Measurements from ENCODE around the gene TPGS2.
"Not testable (repeated sequence)": the region's sequence is repeated elsewhere in the genome, so short reads cannot be mapped to it uniquely, and the experiment has no call there.

Gene TPGS2, protein sequence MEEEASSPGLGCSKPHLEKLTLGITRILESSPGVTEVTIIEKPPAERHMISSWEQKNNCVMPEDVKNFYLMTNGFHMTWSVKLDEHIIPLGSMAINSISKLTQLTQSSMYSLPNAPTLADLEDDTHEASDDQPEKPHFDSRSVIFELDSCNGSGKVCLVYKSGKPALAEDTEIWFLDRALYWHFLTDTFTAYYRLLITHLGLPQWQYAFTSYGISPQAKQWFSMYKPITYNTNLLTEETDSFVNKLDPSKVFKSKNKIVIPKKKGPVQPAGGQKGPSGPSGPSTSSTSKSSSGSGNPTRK

DNA sequence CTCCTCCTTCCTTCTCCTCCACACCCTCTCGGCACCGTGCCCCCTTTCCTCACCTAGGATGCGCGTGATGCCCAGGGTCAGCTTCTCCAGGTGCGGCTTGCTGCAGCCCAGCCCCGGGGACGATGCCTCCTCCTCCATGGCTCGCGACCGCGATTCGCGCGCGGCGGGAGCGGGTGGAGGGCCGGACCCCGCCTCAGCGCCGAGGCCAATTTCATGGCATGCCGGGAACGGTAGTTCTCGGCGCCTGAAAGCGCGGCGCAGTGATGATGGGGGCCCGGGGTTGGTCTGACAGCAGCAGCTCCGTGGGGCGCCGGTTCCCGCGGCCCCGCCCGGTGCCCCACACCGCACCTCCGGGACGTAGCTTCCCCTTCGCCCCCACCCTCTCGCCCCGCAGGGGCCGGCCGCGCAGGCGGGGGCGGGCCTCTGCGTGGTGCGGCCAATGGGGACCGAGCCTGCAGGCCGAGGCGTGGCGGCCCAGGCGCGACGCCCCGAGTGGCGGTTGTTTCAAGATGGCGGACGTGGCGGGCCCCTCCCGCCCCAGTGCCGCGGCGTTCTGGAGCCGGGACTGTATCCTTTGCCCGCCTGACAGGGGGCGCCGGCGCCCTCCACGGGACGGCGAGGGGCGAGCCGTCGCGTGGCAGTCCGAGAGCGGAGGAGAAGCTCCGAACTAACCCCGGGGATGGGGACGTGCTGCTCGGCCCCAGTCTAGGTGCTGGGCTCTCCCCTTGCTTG is at the start of gene TPGS2, which contains the start of gene KIAA1328:
Gene TPGS2 (minus strand): TSS at position 373 of the 732 bp plus-strand sequence. CDS start 235 bp downstream, at position 138.
Gene KIAA1328 (plus strand): TSS at position 498 of the 732 bp plus-strand sequence. CDS start 12 bp downstream, at position 510.
- in situ Hi-C loops (cut with MboI; ENCODE audit: low sequenced_read_pairs), result no loop called here

DNA sequence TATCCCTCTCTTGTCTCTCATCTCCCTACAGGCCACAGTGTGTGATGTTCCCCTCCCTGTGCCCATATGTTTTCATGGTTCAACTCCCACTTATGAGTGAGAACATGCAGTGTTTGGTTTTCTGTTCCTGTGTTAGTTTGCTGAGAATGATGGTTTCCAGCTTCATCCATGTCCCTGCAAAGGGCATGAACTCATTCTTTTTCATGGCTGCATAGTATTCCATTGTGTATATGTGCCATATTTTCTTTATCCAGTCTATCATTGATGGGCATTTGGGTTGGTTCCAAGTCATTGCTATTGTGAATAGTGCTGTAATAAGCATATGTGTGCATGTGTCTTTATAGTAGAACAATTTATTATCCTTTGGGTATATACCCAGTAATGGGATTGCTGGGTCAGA is 45.0 kb upstream of the TPGS2 start:
- in situ Hi-C loops (cut with MboI; ENCODE audit: low sequenced_read_pairs), result not testable (repeated sequence)

DNA sequence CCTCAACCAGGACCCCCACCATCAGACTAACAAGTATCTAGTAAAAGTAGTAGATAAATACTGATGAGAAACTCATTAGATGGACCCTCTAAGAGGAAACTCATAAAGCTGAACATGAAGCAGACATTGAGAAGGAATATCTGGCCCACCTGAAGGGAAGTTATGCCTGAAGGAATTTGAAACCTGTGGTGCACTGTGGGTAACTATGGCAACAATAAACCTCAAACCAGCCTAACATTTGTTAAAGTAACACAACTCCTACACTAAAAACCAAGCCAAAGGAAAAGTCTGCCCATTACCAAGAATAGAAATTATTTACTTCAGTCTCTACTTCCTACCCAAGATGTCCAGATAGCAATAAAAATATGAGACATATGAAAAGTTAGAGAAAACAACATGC is 43.5 kb upstream of the TPGS2 start:
- in situ Hi-C loops (cut with MboI; ENCODE audit: low sequenced_read_pairs), result no loop called here

DNA sequence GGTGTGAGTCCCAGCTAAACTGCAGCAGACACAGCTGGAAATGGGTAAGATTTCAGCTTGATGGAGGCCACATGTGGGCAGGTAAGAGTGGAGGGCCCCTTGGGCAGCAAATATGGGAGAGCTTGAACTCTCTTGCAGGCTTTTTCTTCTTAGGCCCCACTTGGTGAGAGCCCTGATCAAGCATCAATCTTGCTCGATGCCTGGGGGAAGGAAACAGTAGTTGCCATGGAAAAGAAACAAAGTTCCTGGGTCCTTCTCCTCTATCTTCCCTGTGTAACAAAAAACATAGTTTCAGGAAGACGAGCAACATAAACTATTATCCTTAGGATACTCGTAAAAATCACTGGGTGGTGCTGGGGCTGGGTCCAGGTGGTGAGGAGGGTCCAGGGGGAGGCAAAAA is 43.0 kb upstream of the TPGS2 start:
- in situ Hi-C loops (cut with MboI; ENCODE audit: low sequenced_read_pairs), result no loop called here

DNA sequence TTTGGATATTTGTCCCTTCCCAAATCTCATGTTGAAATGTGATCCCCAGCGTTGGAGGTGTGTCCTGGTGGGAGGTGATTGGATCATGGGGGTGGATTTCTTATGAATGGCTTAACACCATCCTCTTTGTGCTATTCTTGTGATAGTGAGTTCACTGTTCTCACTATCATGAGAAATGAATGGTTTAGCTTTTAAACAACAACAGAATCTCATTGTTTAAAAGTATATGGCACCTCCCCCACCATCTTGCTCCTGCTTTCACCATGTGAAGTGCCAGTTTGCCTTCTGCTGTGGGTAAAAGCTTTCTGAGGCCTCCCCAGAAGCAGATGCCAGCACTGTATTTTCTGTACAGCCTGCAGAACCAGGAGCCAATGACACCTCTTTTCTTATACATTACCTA is 38.3 kb upstream of the TPGS2 start:
- in situ Hi-C loops (cut with MboI; ENCODE audit: low sequenced_read_pairs), result no loop called here

DNA sequence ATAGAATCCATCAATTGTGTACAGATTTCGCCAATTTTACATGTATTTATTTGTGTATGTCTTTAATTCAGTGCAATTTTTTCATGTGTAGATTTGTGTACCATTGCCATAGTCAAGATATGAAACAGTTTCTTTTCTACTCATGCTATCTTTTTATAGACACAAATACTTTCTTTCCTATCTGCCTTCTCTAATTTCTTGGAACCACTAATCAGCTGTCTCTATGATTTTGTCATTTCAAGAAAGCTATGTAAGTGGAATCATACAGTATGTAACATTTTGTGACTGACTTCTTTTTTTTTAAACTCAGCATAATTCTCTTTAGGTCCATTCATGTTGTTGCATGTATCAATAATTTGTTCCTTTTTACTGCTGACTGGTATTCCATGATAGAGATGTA is 33.4 kb upstream of the TPGS2 start:
- in situ Hi-C loops (cut with MboI; ENCODE audit: low sequenced_read_pairs), result no loop called here

DNA sequence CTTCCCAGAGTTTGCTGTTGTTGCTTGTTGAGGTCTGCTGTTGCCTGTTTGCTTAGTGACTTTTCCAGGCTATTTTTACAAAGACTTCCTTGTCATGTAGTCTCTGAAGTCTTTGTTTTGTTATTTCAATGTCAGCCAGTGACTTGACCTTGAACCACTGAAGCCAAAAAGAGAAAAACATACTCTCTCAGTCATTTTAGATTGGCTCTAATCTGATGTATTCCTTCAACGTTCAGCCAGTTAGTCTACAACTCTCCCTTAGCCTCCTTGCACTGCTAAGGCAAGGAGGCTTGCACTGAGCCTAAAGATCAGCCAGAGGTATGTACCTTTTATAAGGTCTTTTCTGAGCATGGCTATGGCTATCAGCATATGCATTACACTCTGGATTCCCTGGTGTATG is 28.0 kb upstream of the TPGS2 start:
- in situ Hi-C loops (cut with MboI; ENCODE audit: low sequenced_read_pairs), result no loop called here

DNA sequence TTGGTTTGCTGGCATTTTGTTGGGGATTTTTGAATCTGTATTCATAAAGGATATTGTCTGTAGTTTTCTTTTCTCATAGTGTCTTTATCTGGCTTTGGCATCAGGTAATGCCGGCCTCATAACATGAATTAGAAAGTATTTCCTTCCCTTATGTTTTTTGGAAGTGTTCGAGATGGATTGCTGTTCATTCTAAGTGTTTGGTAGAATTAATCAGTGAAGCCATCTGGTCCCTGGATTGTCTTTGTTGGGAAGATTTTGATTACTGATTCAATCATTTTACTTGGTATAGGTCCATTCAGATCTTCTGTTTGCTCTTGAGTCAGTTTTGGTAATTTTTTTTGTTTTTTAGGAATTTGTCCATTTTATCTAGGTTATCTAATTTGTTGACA is 22.4 kb upstream of the TPGS2 start:
- in situ Hi-C loops (cut with MboI; ENCODE audit: low sequenced_read_pairs), result no loop called here

DNA sequence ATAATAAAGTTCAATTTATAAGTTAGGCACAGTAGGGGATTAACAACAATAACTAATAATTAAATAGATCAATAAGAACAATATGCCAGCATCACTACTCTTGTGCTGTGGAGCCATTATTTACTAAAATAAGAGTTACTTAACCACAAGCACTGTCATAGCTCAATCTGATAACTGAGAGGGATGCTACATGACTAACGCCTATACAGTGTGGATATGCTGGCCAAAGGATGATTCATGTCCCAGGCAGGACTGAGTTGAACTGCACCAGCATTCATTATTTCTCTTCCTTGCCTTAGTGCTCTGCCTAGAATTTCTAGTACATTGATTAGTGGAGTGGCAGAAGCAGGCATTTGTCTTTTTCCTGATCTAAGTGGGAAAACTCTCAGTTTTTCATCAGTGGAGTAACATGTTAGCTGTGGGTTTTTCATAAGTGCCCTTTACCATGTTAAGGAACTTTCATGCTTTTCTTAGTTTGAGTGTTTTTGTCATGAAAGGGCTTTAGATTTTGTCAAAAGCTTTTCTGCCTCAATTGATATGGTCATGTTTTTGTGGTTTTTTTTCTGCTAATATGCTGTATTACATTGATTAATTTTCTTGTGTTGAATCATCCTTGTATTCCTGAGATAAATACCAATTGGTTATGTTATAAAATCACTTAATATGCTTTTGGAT is 21.9 kb upstream of the TPGS2 start:
- in situ Hi-C loops (cut with MboI; ENCODE audit: low sequenced_read_pairs), result no loop called here

DNA sequence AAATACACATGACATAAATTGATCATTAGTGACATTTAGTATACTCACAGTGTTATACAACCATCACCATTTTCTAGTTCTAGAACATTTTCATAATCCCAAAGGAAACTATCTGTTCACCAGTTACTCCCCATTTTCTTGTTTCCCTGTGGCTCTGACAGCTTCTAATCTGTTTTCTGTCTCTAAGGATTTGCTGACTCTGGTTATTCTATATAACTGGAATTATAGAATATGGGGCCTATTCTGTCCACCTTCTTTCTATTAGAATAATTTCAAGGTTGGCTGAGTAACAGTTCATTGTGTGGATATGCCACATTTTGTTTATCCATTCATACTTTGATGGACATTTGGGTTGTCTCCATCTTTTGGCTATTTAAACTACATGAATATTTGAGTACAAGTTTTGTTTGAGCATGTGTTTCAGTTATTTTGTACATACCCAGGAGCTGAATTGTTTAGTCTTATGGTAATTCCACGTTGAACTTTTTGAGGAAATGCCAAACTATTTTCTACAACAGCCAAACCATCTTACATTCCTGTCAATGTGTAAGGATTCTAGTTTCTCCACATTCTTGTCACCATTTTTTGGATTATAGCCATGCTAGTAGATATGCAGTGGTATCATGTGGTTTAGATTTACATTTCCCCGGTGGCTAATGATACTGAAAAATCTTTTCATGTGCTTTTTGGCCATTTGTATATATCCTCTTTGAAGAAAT is 20.6 kb upstream of the TPGS2 start:
- in situ Hi-C loops (cut with MboI; ENCODE audit: low sequenced_read_pairs), result no loop called here

DNA sequence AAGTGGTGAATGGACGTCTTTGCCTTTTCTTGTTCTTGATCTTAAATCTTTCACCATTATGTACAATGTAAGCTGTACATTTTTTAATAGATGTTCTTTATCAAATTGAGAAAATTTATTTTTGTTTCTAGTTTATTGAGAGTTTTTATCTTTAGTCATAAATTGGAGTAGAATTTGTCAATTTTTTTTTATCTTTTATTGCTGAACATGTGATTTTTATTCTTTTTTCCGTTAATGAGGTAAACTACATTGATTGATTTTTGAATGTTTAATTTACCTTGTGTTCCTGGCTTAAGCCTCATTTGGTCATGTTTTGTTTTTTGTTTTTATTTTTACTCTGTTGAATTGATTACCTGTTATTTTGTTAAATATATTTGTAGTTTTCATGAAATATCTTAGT is 19.8 kb upstream of the TPGS2 start:
- in situ Hi-C loops (cut with MboI; ENCODE audit: low sequenced_read_pairs), result no loop called here

DNA sequence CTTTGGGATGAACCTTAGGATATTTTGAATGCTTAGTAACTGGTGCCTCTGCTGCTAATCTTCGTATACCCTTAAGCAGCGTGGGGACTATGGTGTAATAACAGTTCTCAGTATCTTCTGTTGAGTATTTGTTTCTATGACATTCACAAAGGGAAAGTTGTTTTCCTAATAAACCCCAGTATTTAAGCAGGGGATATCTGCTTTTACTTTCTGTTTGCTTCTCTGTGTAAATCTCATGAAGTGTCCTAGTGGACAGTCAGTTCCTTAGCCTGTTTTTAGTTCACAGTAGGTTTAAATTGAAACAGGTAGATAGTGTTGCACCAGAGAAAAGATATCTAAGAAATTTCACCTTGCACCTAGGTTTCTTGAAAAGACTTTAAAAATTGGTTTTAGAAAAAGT is 15.0 kb upstream of the TPGS2 start:
- in situ Hi-C loops (cut with MboI; ENCODE audit: low sequenced_read_pairs), result no loop called here

DNA sequence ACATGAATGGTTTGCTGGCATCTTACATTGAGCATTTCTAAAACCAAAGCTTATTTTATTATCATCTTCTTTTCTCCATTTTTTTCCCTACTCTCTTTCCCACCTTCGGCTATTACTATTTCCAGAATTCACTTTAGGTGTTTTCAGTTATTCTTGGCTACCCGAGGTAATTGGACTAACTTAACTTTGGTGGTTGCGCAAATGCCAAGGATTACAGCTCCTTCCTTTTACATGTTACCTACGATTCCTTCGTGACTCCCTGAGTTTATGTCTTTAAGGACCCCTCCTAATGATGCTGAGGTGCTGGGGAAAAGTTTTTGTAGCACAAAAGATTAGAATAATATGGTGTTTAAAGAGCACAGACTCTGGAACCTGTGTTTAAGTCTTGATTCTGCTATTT is 14.4 kb upstream of the TPGS2 start:
- in situ Hi-C loops (cut with MboI; ENCODE audit: low sequenced_read_pairs), result no loop called here

DNA sequence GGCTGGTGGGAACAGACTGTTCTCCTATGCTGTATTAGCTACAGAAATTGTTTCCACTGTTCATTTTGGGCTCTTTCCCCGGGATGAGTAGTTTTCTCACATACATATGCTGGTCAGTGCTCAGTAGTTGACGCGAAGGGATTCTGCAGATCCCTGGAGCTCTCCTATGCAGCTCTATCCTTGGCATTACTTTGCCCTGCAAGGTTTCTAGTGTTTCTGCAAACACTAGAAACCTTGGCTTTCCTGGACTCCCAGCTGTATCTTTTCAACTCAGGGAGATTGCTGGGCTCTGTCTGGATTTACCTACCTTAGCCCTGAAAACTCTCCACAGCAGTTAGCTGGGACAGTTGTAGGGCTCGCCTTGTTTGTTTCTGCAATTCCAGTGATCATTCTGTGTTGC is 11.0 kb upstream of the TPGS2 start:
- in situ Hi-C loops (cut with MboI; ENCODE audit: low sequenced_read_pairs), result no loop called here

DNA sequence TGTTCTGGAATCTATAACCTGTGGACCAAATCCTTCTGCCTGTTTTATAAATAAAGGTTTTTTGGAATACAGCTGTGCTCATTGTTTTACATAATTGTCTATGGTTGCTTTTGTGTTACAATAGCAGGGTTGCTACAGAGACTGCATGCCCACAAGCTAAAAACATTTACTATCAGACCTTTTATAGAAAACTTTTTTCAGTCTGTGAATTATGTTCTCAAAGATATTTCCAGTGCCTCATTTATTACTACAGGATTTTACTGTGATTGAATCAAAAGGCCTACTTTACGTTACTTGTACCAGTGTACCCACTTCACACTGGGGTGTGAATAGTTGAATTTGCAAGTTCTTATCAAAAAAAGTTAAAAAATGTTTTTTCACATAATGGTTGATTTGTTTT is 7.1 kb upstream of the TPGS2 start:
- in situ Hi-C loops (cut with MboI; ENCODE audit: low sequenced_read_pairs), result no loop called here

DNA sequence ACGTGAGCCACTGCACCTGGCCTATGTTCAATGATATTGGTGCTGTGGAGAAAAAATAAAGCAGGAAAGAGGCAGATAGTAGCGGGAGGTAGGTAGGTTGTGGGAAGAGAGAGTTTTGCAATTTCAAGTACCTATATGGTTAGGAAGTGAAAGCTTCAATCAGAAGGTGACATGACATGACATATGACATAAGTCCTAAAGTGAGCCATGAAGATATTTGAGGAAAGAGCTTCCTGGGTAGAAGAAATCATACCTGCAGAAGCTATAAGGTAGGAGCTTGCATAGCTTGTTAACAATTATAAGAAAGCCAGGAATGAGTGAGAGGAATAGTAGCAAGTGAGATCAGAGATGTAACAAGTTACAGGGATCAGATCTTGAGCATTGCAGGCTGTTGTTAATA is 4.3 kb upstream of the TPGS2 start:
- in situ Hi-C loops (cut with MboI; ENCODE audit: low sequenced_read_pairs), result no loop called here

DNA sequence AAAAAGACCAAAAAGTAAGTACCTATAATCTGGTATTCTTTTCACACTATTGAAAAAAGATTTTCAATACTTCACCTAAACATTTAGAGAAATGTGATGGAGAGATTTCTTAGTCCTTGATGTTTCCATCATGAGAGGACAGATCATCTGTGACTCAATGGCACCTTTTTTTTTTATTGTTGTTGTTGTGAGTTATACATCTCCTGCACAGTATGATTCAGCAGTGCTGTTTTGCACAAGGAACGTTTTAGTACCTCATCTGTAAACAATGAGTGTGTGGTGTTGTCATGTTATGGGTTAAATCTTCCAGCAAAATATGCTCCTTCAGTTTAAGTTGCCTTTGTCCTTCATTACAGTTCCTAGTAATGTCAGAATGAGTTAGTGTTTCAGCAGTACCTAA is 2.3 kb upstream of the TPGS2 start:
- in situ Hi-C loops (cut with MboI; ENCODE audit: low sequenced_read_pairs), result no loop called here

DNA sequence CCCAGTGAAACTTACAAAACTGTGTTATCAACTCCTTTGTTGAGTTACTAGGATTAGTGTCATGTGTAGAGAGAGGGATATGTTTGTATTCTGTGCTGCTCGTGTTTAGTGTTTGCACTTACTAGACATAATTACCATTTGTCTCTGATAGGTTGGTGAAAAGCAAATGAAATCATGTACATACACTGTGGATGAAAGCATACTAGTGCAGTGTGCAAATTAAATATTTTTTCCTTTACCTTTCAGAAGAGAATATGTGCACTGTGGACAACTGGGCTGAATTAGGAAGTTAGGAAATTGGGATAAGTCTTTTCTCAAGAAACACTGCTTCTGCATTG is 1.3 kb upstream of the TPGS2 start:
- in situ Hi-C loops (cut with MboI; ENCODE audit: low sequenced_read_pairs), result no loop called here

DNA sequence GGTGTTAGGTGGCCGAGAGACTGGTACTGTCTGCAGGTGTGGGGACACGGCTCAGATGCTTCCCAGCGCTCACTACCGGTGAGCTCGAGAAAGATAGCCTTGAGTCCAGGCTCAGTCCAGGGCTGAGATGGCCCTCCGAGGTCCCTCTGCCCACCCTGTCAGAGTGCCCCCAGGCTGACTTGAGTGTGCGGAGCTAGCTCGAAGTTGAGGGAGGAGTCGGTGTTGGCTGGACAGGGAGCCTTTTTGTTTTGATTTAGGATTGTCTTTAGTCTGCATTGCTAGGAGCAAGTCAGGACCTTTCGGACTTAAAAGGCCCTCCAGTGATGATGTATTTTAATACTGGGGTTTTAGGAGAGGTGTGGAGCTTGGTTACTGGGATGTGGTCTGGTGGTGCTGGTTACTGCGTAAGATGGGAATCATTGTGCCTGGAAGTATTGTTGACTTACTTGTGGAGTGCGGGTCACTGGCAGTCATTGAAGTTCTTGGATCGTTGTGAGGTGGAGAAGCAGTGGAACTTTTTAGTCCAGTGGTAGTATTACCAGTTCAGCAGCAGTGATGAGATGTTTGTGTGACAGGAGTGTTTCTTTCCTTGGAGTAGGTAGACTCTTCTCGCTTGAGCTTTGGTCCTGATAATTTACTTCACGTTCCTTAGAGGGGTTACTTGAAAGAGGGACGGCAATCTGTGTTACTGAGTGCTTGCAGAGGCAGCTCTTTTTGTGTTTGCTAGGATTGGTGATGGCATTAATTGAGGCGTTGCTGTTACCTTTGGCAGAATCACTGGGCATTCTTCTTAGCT is 758 bp upstream of the TPGS2 start:
- in situ Hi-C loops (cut with MboI; ENCODE audit: low sequenced_read_pairs), result no loop called here

DNA sequence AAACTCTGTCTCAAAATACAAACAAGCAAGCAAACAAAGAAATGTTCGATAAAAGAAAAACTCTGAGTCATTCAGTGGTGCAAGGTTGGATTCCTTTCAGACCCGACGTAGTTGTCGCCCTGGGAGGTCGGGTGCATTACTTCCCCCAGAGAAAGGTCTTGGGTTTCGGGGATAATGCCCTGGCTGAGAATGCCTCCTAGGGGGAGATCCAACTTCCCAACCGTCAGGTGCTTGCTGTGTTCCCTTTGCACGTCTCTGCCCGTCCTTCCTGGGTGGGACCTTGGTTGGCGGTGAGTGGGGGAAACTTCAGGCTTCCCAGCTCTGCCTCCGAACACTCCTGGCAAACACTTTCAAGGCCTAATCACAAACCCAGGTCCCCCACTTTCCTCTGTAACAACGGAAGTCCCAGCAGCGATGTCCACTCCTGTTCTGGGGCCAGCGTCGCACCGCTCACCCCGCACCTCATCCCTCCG is 609 bp downstream of the TPGS2 start:
- in situ Hi-C loops (cut with MboI; ENCODE audit: low sequenced_read_pairs), result no loop called here

DNA sequence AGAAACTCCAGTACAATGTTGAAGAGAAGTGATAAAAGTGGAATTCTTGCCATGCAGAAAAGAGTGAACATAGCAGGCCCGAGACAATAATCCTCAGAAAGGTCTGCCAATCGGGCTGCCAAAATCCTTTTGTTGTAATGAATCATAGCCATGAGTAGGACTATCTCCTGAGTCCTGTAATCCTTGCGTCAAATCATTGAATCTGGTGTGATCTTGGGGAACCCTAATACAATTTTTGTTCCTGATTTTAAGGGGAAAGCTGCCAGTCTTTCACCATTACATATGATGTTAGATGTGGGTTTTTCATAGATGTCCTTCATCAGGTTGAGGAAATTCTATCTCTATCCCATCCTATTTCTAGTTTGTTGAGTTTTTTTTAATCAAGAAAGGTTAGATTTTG is 2.2 kb downstream of the TPGS2 start:
- in situ Hi-C loops (cut with MboI; ENCODE audit: low sequenced_read_pairs), result no loop called here
